ENCODE results near the gene ELAVL3.
"Not testable (repeated sequence)": the region's sequence is repeated elsewhere in the genome, so short reads cannot be mapped to it uniquely, and the experiment has no call there.

ELAVL3 gene

GRCh38 chr19:11435833-11436313 is 45.0 kb downstream of the ELAVL3 start:
- TF ChIP-seq ZFX (IDR thresholded peaks at IDR 0.05; ENCODE audit: borderline replicate concordance) (no peak), CTCF (IDR thresholded peaks at IDR 0.05) (no peak)
- peak overlapping the region; percentile 66 for H3K27ac ChIP-seq

GRCh38 chr19:11435057-11435832 is 45.6 kb downstream of the ELAVL3 start, which contains the start of the genes ODAD3 and PRKCSH:
TSS of gene ODAD3 (minus strand) at chr19:11435121. CDS start at chr19:11435016, 105 bp downstream.
TSS of gene PRKCSH (plus strand) at chr19:11435635. CDS start at chr19:11436118, 483 bp downstream.
- TF ChIP-seq CTCF (IDR thresholded peaks at IDR 0.05) (peak; percentile 91), ZFX (IDR thresholded peaks at IDR 0.05; ENCODE audit: borderline replicate concordance) (no peak)
- H3K27ac ChIP-seq = peak within 1 kb of the TSS; percentile 66

DNA sequence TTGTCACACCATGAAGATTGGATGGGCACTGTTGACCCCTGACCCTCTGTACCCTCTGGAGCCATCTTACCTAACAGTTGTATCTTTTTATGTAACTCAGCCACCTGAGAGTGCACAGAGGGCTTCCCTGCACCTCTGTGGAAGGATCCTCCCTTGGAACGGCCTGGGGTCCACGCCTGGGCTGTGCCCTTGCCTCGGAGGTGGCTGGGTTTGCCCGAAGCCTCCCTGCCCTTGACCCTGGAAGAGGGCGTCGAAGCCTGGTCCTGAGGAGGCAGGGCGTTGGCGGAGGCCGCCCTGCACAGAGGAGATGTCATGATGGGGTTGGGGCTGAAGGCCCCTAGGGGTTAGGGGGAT is 46.2 kb downstream of the ELAVL3 start:
- TF ChIP-seq CTCF (IDR thresholded peaks at IDR 0.05) = no peak
- no peak for TF ChIP-seq ZFX (IDR thresholded peaks at IDR 0.05; ENCODE audit: borderline replicate concordance)
- H3K27ac ChIP-seq = peak overlapping the region; percentile 66

DNA sequence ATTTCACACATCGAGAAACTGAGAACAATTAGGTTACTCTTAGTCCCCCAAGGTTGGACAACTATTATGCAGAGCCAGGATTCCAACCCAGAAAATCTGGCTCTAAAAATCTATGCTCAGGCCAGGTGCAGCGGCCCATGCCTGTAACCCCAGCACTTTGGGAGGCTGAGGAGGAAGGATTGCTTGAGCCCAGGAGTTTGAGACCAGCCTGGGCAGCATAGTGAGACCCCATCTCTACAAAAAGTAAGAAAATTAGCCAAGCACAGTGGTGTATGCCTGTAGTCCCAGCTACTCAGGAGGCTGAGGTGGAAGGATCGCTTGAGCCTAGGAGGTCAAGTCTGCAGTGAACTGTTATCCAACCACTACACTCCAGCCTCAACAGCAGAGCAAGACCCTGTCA is 47.3 kb downstream of the ELAVL3 start:
- H3K27ac ChIP-seq = not testable (repeated sequence)

- TF ChIP-seq CTCF (IDR thresholded peaks at IDR 0.05) = no peak
- no peak for TF ChIP-seq ZFX (IDR thresholded peaks at IDR 0.05; ENCODE audit: borderline replicate concordance)
- H3K27ac ChIP-seq = no peak overlapping the region
These were observed 54.2 kb downstream of the ELAVL3 start for GRCh38 chr19:11426656-11427055.

GRCh38 chr19:11425719-11426457 is 55.0 kb downstream of the ELAVL3 start:
- no peak overlapping the region for H3K27ac ChIP-seq

DNA sequence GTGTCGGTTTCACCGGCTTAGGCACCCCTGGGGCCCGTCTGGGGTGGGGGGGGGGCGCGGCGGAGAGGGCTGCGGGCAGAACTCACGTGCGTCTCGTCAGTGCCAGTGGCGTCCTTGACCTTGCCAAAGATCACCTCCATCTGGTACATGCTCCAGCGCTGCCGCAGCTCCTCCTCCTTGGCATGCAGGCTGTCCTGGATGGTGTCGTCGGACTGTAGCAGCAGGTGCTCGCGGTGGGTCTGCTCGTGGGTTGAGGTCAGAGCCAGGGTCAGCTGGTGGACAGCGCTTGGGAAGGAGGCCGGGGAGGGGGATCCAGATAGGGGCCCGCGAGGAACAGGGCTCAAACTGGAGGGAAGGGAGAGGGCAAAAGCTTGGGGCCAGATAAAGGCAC is 57.1 kb downstream of the ELAVL3 start:
- H3K27ac ChIP-seq = peak overlapping the region; percentile 79; the same call in 1 of the 2 replicates
- TF ChIP-seq ZFX (IDR thresholded peaks at IDR 0.05; ENCODE audit: borderline replicate concordance) (no peak), CTCF (IDR thresholded peaks at IDR 0.05) (no peak)

More at GRCh38 chr19:11425719-11426457, 55.0 kb downstream of the ELAVL3 start:
- no peak for TF ChIP-seq CTCF (IDR thresholded peaks at IDR 0.05)
- TF ChIP-seq ZFX (IDR thresholded peaks at IDR 0.05; ENCODE audit: borderline replicate concordance) = no peak
